Activated naive CD4-positive, alpha-beta T cell treated with Interleukin-2 at 50 U/mL for 16 hours (primary cell): ENCODE measurements around the gene ANXA4.
A peak's percentile ranks its signal among the peaks of the same experiment; 100 is the strongest.
"Not testable (repeated sequence)": the region's sequence is repeated elsewhere in the genome, so short reads cannot be mapped to it uniquely, and the experiment has no call there.

Experiments
- DNase-seq: peaks from one replicate; pipeline ENCODE4 v3.0.0-alpha.2; 2020

The ANXA4 gene

DNA sequence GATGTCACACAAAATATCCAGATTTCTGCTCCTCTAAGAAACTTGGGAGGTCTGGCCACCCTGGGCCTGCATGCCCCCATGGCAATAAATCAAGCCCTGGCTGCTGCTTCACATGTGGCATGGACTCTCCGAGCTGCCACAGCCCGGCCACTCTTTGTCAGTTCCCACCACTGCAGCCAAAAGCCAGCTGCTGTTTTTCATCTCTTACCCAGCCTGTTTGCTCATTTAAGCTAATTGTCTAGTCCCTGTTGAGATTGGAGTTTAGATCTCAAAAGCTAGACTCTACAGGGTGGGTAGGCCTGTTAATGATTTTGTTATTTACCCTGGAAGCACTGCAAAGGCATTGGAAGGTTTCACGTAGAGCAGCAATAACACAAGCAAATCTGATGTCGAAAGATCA lies 20.9 kb upstream of the ANXA4 start:
- DNase-seq: no peak

DNA sequence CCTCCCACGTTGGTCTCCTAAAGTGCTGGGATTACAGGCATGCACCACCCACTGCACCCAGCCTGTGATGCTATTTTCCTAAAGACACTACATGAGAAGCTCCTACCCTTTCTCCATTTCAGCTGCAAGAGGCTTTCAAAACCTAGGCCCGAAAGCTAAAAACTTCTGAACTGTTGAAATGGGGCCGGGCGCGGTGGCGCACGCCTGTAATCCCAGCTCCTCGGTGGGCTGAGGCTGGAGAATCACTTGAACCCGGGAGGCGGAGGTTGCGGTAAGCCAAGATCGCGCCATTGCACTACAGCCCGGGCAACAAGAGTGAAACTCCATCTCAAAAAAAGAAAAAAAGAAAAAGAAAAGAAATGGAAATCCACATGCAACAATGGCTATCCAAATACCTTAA lies 18.1 kb upstream of the ANXA4 start:
- no peak for DNase-seq

DNA sequence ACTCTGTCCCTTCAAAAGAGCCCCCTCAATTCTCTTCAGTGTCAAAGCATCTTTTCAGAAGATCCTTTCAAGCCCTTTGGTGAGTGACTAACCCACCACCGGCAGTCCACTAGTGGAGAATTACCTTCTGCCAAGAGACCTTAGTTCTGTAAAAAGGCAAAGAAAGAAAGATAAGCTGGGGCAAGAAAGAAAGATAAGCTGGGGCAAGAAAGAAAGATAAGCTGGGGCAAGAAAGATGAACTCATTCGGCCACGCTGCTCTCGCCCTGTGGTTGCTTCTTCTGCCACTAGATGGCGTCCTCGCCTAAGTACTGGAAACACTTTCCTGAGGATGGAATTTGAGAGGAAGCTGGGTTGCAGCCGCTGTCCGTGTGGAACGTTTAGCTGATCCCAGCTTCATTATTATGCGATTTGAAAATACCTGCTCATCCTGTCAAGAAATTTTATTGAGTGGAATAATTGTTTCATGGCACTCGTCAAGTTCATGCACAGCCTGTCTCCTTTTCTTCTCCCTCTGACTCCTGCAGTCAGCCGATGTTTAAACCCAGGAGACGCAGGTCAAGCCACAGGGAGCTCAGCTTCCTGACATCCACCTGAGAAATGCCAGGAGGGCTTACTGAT lies 17.3 kb upstream of the ANXA4 start:
- peak; percentile 86 for DNase-seq

DNA sequence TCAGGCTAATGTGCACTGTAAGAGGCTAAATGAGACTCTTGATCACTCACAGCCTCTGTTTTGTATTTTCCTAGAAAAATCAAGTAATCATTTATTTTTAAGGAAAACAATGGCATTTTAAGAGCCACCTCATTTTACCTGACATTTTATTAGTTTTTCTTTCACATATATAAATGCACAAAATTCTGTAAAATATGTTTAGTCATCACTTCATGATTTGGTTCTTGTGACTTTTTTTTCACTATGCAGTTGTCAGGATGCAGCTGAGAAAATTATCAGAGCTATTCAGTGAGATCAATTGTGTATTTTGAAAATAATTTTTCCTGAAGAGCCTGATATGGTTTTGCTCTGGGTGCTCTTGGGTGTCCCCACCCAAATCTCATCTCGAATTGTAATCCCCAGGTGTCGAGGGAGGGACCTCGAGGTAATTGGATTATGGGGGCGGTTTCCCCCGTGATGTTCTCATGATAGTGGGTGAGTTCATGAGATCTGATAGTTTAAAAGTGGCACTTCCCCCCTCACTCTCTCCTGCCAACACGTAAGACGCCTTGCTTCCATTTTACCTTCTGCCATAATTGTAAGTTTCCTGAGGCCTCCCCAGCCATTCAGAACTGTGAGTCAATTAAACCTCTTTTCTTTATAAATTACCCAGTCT lies 16.1 kb upstream of the ANXA4 start:
- no peak for DNase-seq

DNA sequence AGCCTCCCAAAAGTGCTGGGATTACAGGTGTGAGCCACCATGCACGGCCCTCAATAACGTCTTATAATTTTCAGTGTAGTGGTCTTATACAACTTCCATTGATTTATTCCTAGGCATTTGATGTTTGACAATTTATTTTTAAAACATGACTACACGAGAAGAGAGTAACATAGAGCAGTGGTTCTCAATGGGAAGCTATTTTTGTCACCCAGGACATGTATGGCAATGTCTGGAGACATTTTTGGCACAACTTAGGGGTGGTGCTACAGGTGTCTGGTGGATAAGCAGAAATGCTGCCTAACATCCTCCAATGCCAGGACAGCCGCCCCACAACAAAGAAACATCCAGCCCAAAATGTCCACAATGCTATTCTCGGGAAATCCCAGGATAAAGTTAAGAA lies 12.7 kb upstream of the ANXA4 start:
- no peak for DNase-seq

DNA sequence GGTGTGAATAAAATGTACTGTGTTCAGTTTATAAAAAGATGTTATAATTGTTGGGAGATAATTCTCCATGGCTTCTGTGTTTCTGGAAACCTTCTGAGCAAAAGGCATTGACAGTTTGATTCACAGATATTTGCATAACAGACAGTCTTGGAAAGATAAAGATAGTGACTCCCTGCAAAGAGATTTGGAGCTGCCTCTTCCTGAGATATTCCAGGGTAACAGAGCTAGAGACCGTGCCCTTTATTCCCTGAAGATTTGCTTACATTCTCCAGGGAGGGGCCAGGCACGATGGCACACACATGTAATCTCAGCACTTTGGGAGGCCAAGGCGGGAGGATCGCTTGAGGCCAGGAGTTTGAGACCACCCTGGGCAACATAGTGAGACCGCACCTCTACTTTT lies 12.2 kb upstream of the ANXA4 start:
- no peak for DNase-seq

DNA sequence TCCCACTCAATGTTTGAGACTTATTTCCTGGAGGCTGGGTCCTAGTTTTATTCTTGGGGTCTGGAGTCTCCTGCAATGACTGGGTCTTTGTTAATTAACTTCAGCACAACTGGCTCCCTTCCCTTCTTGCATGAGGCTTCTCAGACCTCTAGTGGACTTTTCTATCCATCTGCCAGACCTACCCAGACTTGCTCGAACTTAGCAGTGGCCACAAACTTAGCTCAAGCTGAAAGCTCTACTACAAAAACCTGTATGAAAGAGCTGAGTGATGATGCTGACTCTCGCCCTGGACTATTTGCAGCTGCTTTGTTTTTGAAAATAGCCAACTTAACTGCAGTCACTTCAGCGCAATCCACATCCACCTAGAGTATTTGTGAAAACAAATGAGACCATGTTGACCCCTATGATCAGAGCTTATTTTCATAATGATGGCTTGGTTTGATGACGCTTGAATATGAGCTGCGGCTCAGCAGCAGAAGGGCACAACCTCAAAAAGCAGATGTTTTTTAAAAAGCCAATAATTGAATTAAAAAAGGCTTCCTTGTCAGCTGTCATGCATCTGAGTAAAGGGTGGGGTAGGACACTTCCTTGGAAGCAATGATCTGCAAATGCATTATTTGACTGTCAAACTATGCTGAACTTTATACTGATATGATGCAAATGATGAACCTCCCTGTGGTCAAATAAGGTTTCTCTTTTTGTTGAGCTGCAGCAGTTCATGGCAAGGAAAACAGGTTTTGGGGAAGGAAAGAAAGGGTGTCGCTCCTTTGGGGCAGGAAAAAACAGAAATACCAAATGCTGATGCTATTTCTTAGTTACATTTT lies 10.6 kb upstream of the ANXA4 start:
- no peak for DNase-seq

DNA sequence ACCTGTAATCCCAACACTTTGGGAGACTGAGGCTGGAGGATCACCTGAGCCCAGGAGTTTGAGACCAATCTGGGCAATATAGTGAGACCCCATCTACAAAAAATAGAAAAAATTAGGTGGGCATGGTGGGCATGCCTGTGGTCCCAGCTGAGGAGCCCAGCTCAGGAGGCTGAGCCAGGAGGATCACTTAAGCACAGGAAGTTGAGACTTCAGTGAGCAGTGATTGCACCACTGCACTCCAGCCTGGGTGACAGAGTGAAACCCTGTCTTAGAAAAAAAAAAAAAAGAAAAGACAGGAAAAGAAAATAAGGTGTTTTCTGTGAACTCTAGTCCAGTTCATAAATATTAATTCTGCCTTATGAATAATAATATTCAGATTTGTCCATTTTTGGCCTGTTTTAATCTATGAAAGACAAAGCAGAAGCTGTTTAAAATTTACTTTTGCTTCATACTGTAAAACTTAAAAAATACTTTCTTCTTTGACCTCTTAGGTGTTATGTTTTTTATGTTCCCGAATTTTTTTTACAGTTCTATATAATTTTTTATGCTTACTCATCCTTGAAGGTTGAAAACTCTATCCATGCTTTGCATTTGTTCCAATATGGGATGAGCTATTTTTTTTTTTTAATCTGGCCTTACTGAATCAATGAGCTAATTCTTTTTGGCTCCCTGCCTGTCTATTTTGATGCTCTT lies 8.4 kb upstream of the ANXA4 start:
- DNase-seq: no peak

DNA sequence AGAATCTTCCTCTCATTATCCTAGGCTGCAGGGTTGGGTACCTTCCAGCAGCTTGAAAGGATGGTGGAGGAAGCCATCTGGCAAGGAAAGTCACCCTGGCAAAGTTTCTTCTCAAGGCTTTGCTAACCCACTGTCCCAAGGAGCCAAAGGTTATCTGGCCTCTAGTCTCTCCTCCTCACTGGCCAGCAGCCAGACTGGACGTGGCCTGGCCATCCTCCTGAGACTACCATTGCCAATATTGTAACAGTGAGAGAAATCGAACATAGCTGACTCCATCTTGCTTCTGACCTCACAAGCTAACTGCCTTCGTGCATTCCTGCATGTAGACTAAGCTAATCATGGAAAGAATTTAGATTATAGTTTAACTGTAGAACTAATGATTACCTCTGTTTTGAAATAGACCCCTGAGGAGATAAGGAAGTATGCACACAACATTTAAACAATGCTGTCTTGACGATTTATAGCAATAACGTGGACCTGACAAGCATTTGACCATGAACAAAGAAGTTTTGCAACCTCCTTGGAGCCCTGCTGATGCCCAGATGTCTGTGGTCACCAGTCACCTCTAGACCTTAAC lies 7.8 kb upstream of the ANXA4 start:
- DNase-seq: no peak

DNA sequence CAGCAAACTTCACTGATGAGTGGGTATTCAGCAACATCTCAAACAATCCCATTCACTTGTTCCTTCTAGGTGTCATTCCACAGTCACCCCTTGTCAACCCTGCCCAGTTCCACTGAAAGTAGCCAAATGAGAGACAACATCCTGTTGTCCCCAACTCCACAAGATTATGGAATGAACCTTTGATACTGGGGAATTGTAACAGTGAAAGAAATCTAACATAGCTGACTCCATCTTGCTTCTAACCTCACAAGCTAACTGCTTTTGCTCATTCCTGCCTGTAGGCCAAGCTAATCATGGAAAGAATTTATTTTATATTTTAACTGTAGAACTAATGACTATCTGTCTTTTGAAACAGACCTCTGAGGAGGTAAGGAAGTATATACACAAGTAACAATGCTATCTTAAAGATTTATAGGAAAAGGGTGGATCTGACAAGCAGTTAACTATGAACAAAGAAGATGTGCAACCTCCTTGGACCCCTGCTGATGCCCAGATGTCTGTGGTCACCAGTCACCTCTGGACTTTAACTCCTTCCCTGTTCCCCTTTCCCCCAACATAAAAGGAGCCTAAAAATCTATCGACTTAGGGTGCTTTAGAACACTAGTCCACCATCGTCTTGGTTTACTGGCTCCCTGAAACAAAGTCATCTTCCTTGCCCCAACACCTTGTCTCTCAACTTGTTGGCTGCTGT lies 6.9 kb upstream of the ANXA4 start:
- no peak for DNase-seq

DNA sequence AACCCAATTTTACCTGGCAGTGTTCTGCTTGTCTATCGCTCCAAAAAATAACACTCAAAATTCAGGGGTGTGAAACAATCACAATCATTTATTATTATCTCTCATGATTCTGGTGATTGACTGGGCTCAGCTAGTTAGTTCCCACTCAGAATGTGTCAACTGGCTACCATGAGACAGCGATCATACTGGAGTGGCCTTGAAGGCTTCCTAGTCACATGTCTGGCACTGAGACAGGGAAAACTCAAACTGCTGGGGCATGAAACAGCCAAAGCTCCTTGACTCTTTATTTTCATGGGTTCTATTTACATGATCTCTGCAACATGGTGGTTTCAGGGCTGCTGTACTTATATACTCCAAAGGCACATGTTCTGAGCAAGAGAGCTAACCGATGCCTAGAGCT lies 6.2 kb upstream of the ANXA4 start:
- DNase-seq: no peak

DNA sequence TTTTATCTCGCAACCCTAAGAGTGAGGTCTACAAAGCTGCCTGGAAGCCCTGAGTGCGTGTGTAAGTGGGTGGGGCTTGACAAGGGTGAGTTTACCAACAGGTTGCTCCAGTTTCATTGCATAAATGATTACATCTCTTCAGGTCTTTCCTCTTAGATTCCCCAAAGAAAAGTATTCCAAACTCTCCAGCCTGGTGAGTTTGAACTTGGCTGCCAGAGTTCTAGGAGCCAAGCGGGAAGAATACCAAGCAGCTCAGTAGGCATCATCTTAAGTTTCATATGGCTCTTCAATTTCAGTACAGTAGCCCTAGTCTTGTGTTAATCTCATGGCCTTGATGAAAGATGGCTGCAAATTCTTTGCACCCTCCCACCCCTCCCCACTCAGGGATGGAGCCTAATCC lies 3.8 kb upstream of the ANXA4 start:
- DNase-seq: not testable (repeated sequence)

DNA sequence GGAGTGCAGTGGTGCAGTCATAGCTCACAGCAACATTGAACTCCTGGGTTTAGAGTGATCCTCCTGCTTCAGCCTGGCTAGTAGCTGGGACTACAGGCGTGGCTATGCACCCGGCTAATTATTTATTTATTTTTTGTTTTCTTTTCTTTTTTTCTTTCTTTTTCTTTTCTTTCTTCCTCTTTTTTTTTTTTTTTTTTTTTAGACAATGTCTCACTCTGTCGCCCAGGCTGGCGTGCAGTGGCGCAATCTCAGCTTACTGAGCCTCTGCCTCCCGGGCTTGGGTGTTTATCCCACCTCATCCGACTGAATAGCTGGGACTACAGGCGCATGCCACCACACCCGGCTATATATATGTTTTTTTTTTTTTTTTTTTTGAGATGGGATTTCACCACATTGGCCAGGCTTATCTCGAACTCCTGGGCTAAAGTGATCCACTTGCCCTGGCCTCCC lies 1.4 kb upstream of the ANXA4 start:
- DNase-seq: no peak

DNA sequence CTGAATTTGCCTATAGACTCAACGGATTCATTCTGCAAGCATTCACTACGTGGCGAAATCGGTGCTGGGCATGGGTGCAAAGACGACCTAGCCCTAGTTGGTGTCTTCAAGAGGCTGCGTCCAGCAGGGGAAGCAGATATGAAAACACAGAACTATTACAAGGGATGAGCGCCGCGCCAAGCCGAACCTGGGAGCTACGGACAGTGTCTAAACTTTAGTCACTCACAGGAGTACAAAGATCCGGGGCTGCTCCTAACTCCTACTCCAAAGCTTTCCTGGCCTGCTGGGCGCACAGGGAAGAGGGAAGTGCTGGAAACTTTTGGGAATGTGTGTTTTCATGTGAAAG lies 732 bp upstream of the ANXA4 start:
- DNase-seq: peak; percentile 24

DNA sequence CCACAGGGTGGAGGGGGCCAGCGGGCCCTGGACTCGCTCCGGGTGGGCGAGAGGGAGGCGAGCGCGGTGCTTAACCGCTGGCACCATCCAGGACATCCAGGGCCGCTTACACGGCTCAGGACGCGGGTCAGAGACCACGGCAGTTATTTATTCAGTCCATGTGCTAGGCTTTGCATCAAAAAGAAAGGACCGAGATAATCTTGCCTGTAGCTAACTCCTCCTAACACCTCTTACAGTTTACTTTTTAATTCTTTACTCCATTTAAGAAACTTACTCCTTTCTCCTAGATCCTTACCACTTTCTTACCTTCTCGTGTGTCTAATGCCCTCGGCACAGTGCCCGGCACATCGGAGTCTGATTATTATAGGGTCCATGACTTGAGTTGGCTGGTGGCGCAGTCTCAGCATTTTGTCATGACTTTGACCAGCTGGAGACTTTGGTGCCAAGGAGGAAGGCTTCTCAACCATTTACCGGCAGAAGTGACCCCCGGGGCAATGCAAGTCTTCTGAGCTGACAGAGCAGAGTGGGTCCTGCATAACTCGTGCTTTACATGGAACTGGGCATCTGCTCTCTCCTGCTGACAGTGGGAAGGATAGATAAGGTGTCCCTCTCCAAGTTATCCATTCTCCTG lies 503 bp downstream of the ANXA4 start:
- DNase-seq: no peak

DNA sequence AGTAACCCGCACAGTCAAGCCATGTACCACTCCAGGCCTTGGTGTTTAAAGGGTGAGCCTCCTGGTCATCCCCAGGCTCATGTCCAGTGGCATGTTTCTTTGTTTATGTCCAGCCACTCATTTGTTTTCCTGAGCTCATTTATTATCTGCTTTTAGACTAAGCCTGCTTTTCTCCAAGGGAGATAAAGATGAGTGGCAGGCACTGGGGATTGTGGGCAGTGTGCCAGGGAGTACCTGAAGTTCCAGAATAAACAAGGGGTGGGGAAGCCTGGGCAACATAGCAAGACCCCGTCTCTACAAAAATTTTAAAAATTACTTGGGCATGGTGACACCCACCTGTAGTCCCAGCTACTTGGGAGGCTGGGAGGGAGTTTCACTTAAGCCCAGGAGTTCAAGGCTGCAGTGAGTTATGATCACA lies 1.9 kb downstream of the ANXA4 start:
- no peak for DNase-seq

DNA sequence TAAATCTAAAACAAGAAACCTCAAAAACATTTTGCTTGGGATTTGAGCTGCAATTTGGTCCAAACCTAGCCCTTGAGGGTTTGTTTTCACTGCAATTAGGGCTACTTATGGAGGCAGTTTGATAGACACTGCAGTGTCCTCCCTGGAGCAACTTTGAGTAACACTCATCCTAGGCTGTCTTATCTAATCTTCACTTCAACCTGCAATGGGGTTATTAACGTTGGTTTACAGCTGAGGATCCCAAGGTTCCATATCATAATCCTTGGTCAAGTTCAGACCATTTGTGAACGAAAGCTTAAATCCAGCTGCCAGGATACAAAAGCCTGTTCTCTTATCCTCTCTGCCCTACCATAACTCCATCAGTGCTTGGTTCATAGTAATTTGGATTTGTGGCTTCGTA lies 2.5 kb downstream of the ANXA4 start:
- no peak for DNase-seq

DNA sequence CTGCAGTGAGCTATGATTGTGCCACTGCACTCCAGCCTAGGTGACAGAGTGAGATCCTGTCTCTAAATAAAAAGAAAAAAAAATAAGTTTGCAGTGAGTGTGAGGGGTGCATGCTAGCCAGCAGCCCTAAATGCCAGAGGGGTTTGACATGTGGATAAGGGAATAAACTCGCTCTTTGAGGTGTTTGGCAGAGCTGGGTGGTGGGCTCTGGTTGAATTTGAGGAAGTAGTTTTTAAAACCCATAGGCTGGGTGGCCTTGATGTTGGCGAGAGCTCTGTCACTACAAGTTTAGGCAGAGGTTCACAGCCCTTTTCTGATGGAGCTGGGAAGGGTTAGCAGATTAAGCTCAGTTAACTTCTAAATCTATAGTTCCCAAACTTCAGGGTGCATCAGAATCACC lies 3.1 kb downstream of the ANXA4 start:
- DNase-seq: no peak

DNA sequence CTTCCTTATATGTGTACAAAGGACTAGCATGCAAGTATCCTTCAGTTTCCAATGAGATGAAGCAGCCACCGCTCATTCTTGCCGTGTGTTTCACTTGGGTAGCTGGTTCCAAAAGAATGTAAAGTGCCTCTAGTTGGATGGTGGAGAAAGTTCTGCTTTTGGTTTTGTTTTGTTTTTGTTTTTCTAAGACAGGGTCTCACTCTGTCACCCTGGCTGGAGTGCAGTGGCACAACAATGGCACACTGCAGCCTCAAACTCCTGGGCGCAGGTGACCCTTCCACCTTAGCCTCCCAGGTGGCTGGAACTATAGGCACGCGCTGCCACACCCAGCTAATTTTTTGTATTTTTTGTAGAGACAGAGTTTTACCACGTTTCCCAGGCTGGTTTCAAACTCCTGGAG lies 8.3 kb downstream of the ANXA4 start:
- DNase-seq: no peak

DNA sequence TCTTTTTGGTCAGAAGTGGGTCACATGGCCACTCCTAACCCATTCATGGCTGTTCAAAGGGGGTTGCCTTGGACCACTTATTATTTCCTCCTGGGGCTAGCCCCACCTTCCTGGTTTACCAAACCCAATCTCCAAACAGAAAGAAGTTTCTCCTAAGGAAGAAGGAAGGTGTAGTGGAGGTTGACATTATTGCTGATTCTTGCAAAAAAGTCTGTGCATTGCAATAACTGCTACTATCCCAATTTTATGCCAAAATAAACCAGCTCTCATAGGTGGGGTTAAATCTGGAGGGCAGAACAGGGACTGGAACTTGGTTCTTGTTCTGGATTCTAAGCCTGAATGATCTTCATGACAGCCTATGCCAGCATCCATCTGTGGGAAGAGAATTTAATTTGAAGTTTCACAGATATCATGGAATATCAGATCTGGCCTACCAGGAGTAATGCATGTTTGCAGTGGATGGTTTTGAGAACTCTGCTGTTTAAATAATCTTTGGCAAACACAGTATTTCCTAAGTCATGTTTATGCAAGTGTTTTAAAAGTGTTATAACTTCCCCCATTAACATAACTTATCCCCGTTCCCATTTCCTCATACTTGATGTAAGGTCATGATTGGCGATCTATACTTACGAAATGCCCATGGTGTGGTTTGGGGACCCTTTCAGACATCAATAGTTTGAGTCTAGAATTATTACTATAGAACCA lies 11.9 kb downstream of the ANXA4 start:
- no peak for DNase-seq

DNA sequence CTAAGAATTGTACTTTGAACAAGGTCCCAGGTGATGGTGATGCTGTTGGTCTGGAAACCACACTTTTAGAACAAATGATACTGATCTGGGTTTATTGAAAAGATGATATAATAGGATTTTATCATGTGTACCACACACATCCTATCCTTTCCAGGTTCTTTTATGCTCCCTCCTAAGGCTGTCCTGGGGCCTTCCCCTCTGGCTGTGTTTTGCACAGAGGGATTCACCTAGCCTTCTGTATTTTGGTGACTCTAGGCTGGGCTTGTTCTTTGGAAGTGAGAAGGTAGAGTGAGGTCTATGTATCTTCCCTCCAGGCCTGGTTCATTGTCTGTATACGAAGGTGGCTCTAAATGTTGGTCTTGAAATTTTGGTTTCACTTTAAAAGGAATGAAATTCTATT lies 12.7 kb downstream of the ANXA4 start:
- no peak for DNase-seq
